ENCODE results near the gene PPP1R7. TPM values are rescaled to one million over a fixed set of nuclear protein-coding genes. Genes with fewer than 3 reads are reported as not detected.

Gene PPP1R7
- polyA plus RNA-seq, 1 donor from 2014 or later = 59.3 TPM

GRCh38 chr2:241204490-241204889 lies 54.2 kb downstream of the PPP1R7 start:
- Histone ChIP-seq H3F3A (ENCODE audit: insufficient read depth, low read length, poor library complexity, severe bottlenecking) (no peaks in the 10 kb centered on the region), H3K79me2 (replicated peaks; ENCODE audit: insufficient read depth, low read length) (no peaks in the 10 kb centered on the region), H3K9me3 (ENCODE audit: low read length) (no peaks in the 10 kb centered on the region), H3K9ac (ENCODE audit: low read length) (no peak overlapping the region), H3K27ac (ENCODE audit: low read length) (no peak overlapping the region), H3K4me2 (ENCODE audit: low read length) (no peak overlapping the region), H3K27me3 (ENCODE audit: insufficient read depth, low read depth, low read length) (no peaks in the 10 kb centered on the region), H3K4me3 (ENCODE audit: low read length) (no peak overlapping the region), H3K9me2 (ENCODE audit: insufficient read depth, low read length) (no peaks in the 10 kb centered on the region), H2AFZ (ENCODE audit: low read depth, low read length) (no peak overlapping the region), H4K20me1 (ENCODE audit: insufficient read depth) (no peaks in the 10 kb centered on the region), H3K36me3 (ENCODE audit: insufficient read depth, low read length) (no peaks in the 10 kb centered on the region)
- no peak for TF ChIP-seq EP300 (conservative IDR thresholded peaks at IDR 0.05; ENCODE audit: poor library complexity, severe bottlenecking)
- no peak for TF ChIP-seq MXI1 (conservative IDR thresholded peaks at IDR 0.05; ENCODE audit: poor library complexity, severe bottlenecking)
- TF ChIP-seq EZH2 (IDR thresholded peaks at IDR 0.05; ENCODE audit: borderline replicate concordance, insufficient read depth, low read length, poor library complexity, severe bottlenecking) = no peak
- TF ChIP-seq POLR2AphosphoS5 (IDR thresholded peaks at IDR 0.05) = no peak
- TF ChIP-seq, protein P1, sequence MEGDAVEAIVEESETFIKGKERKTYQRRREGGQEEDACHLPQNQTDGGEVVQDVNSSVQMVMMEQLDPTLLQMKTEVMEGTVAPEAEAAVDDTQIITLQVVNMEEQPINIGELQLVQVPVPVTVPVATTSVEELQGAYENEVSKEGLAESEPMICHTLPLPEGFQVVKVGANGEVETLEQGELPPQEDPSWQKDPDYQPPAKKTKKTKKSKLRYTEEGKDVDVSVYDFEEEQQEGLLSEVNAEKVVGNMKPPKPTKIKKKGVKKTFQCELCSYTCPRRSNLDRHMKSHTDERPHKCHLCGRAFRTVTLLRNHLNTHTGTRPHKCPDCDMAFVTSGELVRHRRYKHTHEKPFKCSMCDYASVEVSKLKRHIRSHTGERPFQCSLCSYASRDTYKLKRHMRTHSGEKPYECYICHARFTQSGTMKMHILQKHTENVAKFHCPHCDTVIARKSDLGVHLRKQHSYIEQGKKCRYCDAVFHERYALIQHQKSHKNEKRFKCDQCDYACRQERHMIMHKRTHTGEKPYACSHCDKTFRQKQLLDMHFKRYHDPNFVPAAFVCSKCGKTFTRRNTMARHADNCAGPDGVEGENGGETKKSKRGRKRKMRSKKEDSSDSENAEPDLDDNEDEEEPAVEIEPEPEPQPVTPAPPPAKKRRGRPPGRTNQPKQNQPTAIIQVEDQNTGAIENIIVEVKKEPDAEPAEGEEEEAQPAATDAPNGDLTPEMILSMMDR (IDR thresholded peaks at IDR 0.05; ENCODE audit: poor library complexity, severe bottlenecking) = no peak
- TF ChIP-seq SMC3 (conservative IDR thresholded peaks at IDR 0.05; ENCODE audit: poor library complexity) = no peak
- TF ChIP-seq TAF1 (IDR thresholded peaks at IDR 0.05; ENCODE audit: low read depth) = no peak
- no peak for TF ChIP-seq RAD21 (conservative IDR thresholded peaks at IDR 0.05)
- TF ChIP-seq, protein P2, sequence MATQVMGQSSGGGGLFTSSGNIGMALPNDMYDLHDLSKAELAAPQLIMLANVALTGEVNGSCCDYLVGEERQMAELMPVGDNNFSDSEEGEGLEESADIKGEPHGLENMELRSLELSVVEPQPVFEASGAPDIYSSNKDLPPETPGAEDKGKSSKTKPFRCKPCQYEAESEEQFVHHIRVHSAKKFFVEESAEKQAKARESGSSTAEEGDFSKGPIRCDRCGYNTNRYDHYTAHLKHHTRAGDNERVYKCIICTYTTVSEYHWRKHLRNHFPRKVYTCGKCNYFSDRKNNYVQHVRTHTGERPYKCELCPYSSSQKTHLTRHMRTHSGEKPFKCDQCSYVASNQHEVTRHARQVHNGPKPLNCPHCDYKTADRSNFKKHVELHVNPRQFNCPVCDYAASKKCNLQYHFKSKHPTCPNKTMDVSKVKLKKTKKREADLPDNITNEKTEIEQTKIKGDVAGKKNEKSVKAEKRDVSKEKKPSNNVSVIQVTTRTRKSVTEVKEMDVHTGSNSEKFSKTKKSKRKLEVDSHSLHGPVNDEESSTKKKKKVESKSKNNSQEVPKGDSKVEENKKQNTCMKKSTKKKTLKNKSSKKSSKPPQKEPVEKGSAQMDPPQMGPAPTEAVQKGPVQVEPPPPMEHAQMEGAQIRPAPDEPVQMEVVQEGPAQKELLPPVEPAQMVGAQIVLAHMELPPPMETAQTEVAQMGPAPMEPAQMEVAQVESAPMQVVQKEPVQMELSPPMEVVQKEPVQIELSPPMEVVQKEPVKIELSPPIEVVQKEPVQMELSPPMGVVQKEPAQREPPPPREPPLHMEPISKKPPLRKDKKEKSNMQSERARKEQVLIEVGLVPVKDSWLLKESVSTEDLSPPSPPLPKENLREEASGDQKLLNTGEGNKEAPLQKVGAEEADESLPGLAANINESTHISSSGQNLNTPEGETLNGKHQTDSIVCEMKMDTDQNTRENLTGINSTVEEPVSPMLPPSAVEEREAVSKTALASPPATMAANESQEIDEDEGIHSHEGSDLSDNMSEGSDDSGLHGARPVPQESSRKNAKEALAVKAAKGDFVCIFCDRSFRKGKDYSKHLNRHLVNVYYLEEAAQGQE (IDR thresholded peaks at IDR 0.05; ENCODE audit: borderline replicate concordance) = no peak

DNA sequence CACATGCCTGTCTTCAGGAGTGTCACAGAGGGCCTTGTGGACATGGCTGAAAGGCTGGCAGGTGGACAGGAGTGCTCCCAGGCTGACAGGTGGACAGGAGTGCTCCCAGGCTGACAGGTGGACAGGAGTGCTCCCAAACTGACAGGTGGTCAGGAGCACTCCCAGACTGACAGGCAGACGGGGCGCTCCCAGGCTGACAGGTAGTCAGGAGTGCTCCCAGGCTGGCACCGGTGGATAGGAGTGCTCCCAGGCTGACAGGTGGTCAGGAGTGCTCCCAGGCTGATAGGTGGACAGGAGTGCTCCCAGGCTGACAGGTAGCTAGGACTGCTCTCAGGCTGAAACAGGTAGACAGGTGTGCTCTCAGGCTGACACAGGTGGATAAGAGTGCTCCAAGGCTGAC lies 54.8 kb downstream of the PPP1R7 start:
- no peaks in the 10 kb centered on the region for H3K79me2 ChIP-seq (replicated peaks; ENCODE audit: insufficient read depth, low read length)

More for the DNA sequence above, 54.8 kb downstream of the PPP1R7 start:
- H3K4me2 ChIP-seq (ENCODE audit: low read length) = no peak overlapping the region
- no peaks in the 10 kb centered on the region for H3K9me2 ChIP-seq (ENCODE audit: insufficient read depth, low read length)
- H3K4me3 ChIP-seq (ENCODE audit: low read length) = no peak overlapping the region
- H3K27ac ChIP-seq (ENCODE audit: low read length) = no peak overlapping the region
- H3F3A ChIP-seq (ENCODE audit: insufficient read depth, low read length, poor library complexity, severe bottlenecking) = no peaks in the 10 kb centered on the region
- no peak overlapping the region for H3K9ac ChIP-seq (ENCODE audit: low read length)
- no peak overlapping the region for H2AFZ ChIP-seq (ENCODE audit: low read depth, low read length)
- no peaks in the 10 kb centered on the region for H3K9me3 ChIP-seq (ENCODE audit: low read length)
- H4K20me1 ChIP-seq (ENCODE audit: insufficient read depth) = no peaks in the 10 kb centered on the region
- TF ChIP-seq EZH2 (IDR thresholded peaks at IDR 0.05; ENCODE audit: borderline replicate concordance, insufficient read depth, low read length, poor library complexity, severe bottlenecking) = no peak
- TF ChIP-seq TAF1 (IDR thresholded peaks at IDR 0.05; ENCODE audit: low read depth) = no peak
- TF ChIP-seq MXI1 (conservative IDR thresholded peaks at IDR 0.05; ENCODE audit: poor library complexity, severe bottlenecking) = no peak
- no peak for TF ChIP-seq EP300 (conservative IDR thresholded peaks at IDR 0.05; ENCODE audit: poor library complexity, severe bottlenecking)
- no peaks in the 10 kb centered on the region for H3K27me3 ChIP-seq (ENCODE audit: insufficient read depth, low read depth, low read length)
- H3K36me3 ChIP-seq (ENCODE audit: insufficient read depth, low read length) = no peaks in the 10 kb centered on the region

Measured in neural cell (in vitro differentiated cells).